H1 (cell line): ENCODE results near the gene DIPK1A. TPM values are rescaled to one million over a fixed set of nuclear protein-coding genes. Genes with fewer than 3 reads are reported as not detected.

Experiments
- CTCF ChIA-PET: fragments of 300-600 bp; sonication (Branson Sonifier 250); formaldehyde crosslinking; loops from one replicate; lab custom pipeline; 2021; ENCODE audit not compliant: partially characterized antibody; lab: Charles Lee
- POLR2A ChIA-PET: fragments of 300-600 bp; sonication (Branson Sonifier 250); formaldehyde crosslinking; loops from one replicate; lab custom pipeline; 2021; ENCODE audit warnings: inconsistent platforms; ENCODE audit not compliant: partially characterized antibody; lab: Charles Lee
- DNase-seq, 2 experiments: peaks; one replicate each; pipeline versions ENCODE4 v3.0.0 to v3.0.0-alpha.2; 2010 to 2022; ENCODE audit warnings: low spot score in 2 of 2, low read depth in 1 of 2, mixed read lengths in 1 of 2
- FAIRE-seq: peaks from 2 replicates; lab custom pipeline; 2011; peaks lifted over from hg19 to GRCh38; lab: Jason Lieb, UNC
- H2AFZ ChIP-seq: 2 replicates; pipeline ENCODE4 v1.8.1; 2012; ENCODE audit warnings: low read length, inconsistent platforms
- H2AK5ac ChIP-seq: 2 replicates; pipeline ENCODE4 v1.6.1; 2013; ENCODE audit warnings: low read depth, low read length
- H2BK120ac ChIP-seq: replicated peaks from 2 replicates; pipeline ENCODE3; 2013; ENCODE audit warnings: low read depth, low read length, inconsistent platforms
- H2BK12ac ChIP-seq: 2 replicates; pipeline ENCODE4 v1.6.1; 2013; ENCODE audit warnings: low read depth, low read length
- H2BK15ac ChIP-seq: 2 replicates; pipeline ENCODE4 v1.6.1; 2013; ENCODE audit warnings: low read length
- H2BK20ac ChIP-seq: 2 replicates; pipeline ENCODE4 v1.6.1; 2013; ENCODE audit warnings: low read length
- H2BK5ac ChIP-seq: 2 replicates; pipeline ENCODE4 v1.6.1; 2013; ENCODE audit warnings: low read depth, low read length
- H3K14ac ChIP-seq: 2 replicates; pipeline ENCODE4 v1.6.1; 2013; ENCODE audit warnings: inconsistent platforms; ENCODE audit not compliant: insufficient read length
- H3K18ac ChIP-seq: 2 replicates; pipeline ENCODE4 v1.6.1; 2013; ENCODE audit warnings: low read length; ENCODE audit errors: extremely low read depth
- H3K23ac ChIP-seq: 2 replicates; pipeline ENCODE4 v1.6.1; 2013; ENCODE audit warnings: inconsistent platforms; ENCODE audit not compliant: insufficient read length
- H3K23me2 ChIP-seq: 2 replicates; pipeline ENCODE4 v1.6.1; 2013; ENCODE audit warnings: low read depth, low read length
- H3K27ac ChIP-seq: 2 replicates; pipeline ENCODE4 v1.6.1; 2011; ENCODE audit warnings: low read depth, low read length, inconsistent platforms
- H3K27me3 ChIP-seq, 4 experiments: replicated peaks in 1 of 4; 1 replicate in 1 of 4; 2 replicates in 3 of 4; pipeline versions ENCODE4 v1.6.1 to v1.8.1; 2011 to 2013; ENCODE audit warnings: low read length in 3 of 4, mild to moderate bottlenecking in 3 of 4, inconsistent platforms in 2 of 4, mixed read lengths in 2 of 4, moderate library complexity in 1 of 4; ENCODE audit not compliant: control insufficient read depth in 3 of 4, insufficient read depth in 3 of 4; ENCODE audit errors: extremely low read depth in 1 of 4
- H3K36me3 ChIP-seq, 4 experiments: 2 replicates each; pipeline versions ENCODE4 v1.6.1 to v1.8.1; 2011 to 2013; ENCODE audit warnings: mild to moderate bottlenecking in 4 of 4, low read length in 3 of 4, moderate library complexity in 2 of 4, control low read depth in 1 of 4, inconsistent platforms in 1 of 4; ENCODE audit not compliant: insufficient read depth in 4 of 4, control insufficient read depth in 2 of 4
- H3K4ac ChIP-seq: replicated peaks from 2 replicates; pipeline ENCODE3; 2013; ENCODE audit warnings: low read length, low read depth, mixed read lengths, inconsistent platforms; ENCODE audit not compliant: insufficient read length
- H3K4me1 ChIP-seq, 4 experiments: replicated peaks in 1 of 4; 1 replicate in 1 of 4; 2 replicates in 3 of 4; pipeline versions ENCODE4 v1.6.1 to v1.8.1; 2011 to 2013; ENCODE audit warnings: low read length in 3 of 4, inconsistent platforms in 2 of 4, mixed read lengths in 1 of 4; ENCODE audit not compliant: insufficient read depth in 4 of 4, control insufficient read depth in 3 of 4
- H3K4me2 ChIP-seq, 2 experiments: 2 replicates each; pipeline versions ENCODE4 v1.6.1 to v1.8.1; 2011 to 2013; ENCODE audit warnings: low read depth in 2 of 2, low read length in 2 of 2, control low read depth in 1 of 2, inconsistent platforms in 1 of 2, mild to moderate bottlenecking in 1 of 2; ENCODE audit not compliant: insufficient read depth in 1 of 2
- H3K4me3 ChIP-seq, 4 experiments: fragments of 200-600, 300-600 bp in 1 of 4; sonication (generic), shearing (Covaris generic), sonication (Bioruptor Twin) in 1 of 4; 2 replicates each; pipeline versions ENCODE4 v1.5.1 to v1.8.1; 2011 to 2016; ENCODE audit warnings: low read length in 4 of 4, low read depth in 3 of 4, control low read depth in 2 of 4, inconsistent platforms in 2 of 4, mild to moderate bottlenecking in 2 of 4, mixed read lengths in 1 of 4, moderate library complexity in 1 of 4; ENCODE audit not compliant: insufficient read depth in 2 of 4; ENCODE audit errors: extremely low read depth in 1 of 4
- H3K56ac ChIP-seq: replicated peaks from 2 replicates; pipeline ENCODE3; 2013; ENCODE audit warnings: low read depth, mild to moderate bottlenecking, mixed read lengths, low read length, inconsistent platforms; ENCODE audit not compliant: insufficient read length
- H3K79me1 ChIP-seq: 2 replicates; pipeline ENCODE4 v1.6.1; 2013; ENCODE audit warnings: low read depth, low read length, control low read depth
- H3K79me2 ChIP-seq, 2 experiments: 2 replicates each; pipeline versions ENCODE4 v1.6.1 to v1.8.1; 2012 to 2013; ENCODE audit warnings: low read length in 2 of 2, mild to moderate bottlenecking in 2 of 2, inconsistent platforms in 1 of 2; ENCODE audit not compliant: insufficient read depth in 2 of 2, control insufficient read depth in 1 of 2
- H3K9ac ChIP-seq, 4 experiments: replicated peaks in 1 of 4; 1 replicate in 1 of 4; 2 replicates in 3 of 4; pipeline versions ENCODE4 v1.6.1 to v1.8.1; 2011 to 2013; ENCODE audit warnings: low read depth in 3 of 4, low read length in 3 of 4, control low read depth in 2 of 4, mild to moderate bottlenecking in 2 of 4, moderate library complexity in 2 of 4, inconsistent platforms in 1 of 4; ENCODE audit errors: extremely low read depth in 1 of 4
- H3K9me3 ChIP-seq, 2 experiments: 2 replicates each; pipeline versions ENCODE4 v1.6.1 to v1.8.1; 2012 to 2013; ENCODE audit warnings: mild to moderate bottlenecking in 2 of 2, moderate library complexity in 2 of 2, control low read depth in 1 of 2, inconsistent platforms in 1 of 2, low read depth in 1 of 2, low read length in 1 of 2, mixed read lengths in 1 of 2; ENCODE audit not compliant: insufficient read depth in 2 of 2
- H4K20me1 ChIP-seq, 2 experiments: replicated peaks in 1 of 2; 2 replicates each; pipeline versions ENCODE3 to v1.8.1; 2011 to 2013; ENCODE audit warnings: inconsistent platforms in 2 of 2, low read length in 2 of 2, mild to moderate bottlenecking in 1 of 2; ENCODE audit not compliant: insufficient read depth in 2 of 2, control insufficient read depth in 1 of 2
- H4K5ac ChIP-seq: 2 replicates; pipeline ENCODE4 v1.6.1; 2013; ENCODE audit warnings: low read length, low read depth, mixed read lengths, inconsistent platforms; ENCODE audit not compliant: insufficient read length
- H4K8ac ChIP-seq: 2 replicates; pipeline ENCODE4 v1.8.0; 2013; ENCODE audit warnings: mild to moderate bottlenecking, moderate library complexity, low read length, inconsistent platforms; ENCODE audit not compliant: insufficient read depth; ENCODE audit errors: extremely low read depth
- H4K91ac ChIP-seq: replicated peaks from 2 replicates; pipeline ENCODE3; 2013; ENCODE audit warnings: low read length, mixed read lengths, inconsistent platforms; ENCODE audit not compliant: insufficient read length
- CEBPB ChIP-seq: IDR thresholded peaks from 2 replicates; pipeline ENCODE4 v1.6.1; 2012; ENCODE audit warnings: low read depth, low read length
- CHD1 ChIP-seq: IDR thresholded peaks from 2 replicates; pipeline ENCODE4 v1.6.1; 2012; ENCODE audit warnings: low read depth, low read length, improper control_type of control experiment
- EGR1 ChIP-seq: IDR thresholded peaks from 2 replicates; pipeline ENCODE4 v1.6.1; 2011; ENCODE audit warnings: low read depth, low read length, borderline replicate concordance
- EP300 ChIP-seq, 2 experiments: IDR thresholded peaks; 1 replicate in 1 of 2; 2 replicates in 1 of 2; pipeline ENCODE4 v1.6.1; 2011 to 2012; ENCODE audit warnings: low read depth in 2 of 2, low read length in 2 of 2, mild to moderate bottlenecking in 2 of 2, borderline replicate concordance in 1 of 2, inconsistent platforms in 1 of 2, moderate library complexity in 1 of 2
- GTF2F1 ChIP-seq: IDR thresholded peaks from 2 replicates; pipeline ENCODE4 v1.6.1; 2012; ENCODE audit warnings: low read depth, low read length, improper control_type of control experiment, borderline replicate concordance
- HDAC2 ChIP-seq, 2 experiments: fragments of 300-600 bp in 1 of 2; sonication (generic) in 1 of 2; IDR thresholded peaks; 2 replicates each; pipeline ENCODE4 v1.6.1; 2011 to 2012; ENCODE audit warnings: low read depth in 2 of 2, low read length in 2 of 2, mild to moderate bottlenecking in 2 of 2, moderate library complexity in 2 of 2, borderline replicate concordance in 1 of 2, inconsistent platforms in 1 of 2
- JUND ChIP-seq: IDR thresholded peaks from 2 replicates; pipeline ENCODE4 v1.6.1; 2011; ENCODE audit warnings: mild to moderate bottlenecking, improper control_type of control experiment, low read length
- KDM5A ChIP-seq: fragments of 200-600 bp; IDR thresholded peaks from 2 replicates; pipeline ENCODE4 v1.7.1; 2012; ENCODE audit warnings: mild to moderate bottlenecking, low read length, inconsistent platforms, mixed read lengths
- SAP30 ChIP-seq: fragments of 300-600 bp; sonication (generic); IDR thresholded peaks from 2 replicates; pipeline ENCODE4 v1.7.1; 2012; ENCODE audit warnings: low read length, moderate library complexity, mild to moderate bottlenecking, inconsistent platforms; ENCODE audit not compliant: insufficient read depth, insufficient replicate concordance
- WGBS, 2 experiments: shearing (Covaris generic) in 1 of 2; methylation state at CpG; one replicate each; pipeline versions ENCODE4 v1.1.6 to v1.1.7; 2013 to 2015; ENCODE audit warnings: low lambda C conversion rate in 2 of 2, mixed read lengths in 2 of 2, inconsistent platforms in 1 of 2, low coverage in 1 of 2, missing lambda C conversion rate in 1 of 2; ENCODE audit not compliant: insufficient replicate concordance in 2 of 2, insufficient coverage in 1 of 2, insufficient read length in 1 of 2; ENCODE audit errors: extremely low coverage in 1 of 2, missing lambda C conversion rate in 1 of 2; 5-methylcytosine and 5-hydroxymethylcytosine counted together
- polyA plus RNA-seq, 7 experiments: library from polyadenylated mRNA; depleted of rRNA in 3 of 7; stranded (reverse) in 5 of 7; unstranded in 2 of 7; fragments of >200 nt in 5 of 7; fragments of 200-250 nt in 2 of 7; gene quantifications; 1 replicate in 5 of 7; 2 replicates in 1 of 7; 4 replicates in 1 of 7; pipeline versions ENCODE4 v1.2.1 to v1.2.3, GENCODE V29; 2011 to 2013; ENCODE audit warnings: missing spikeins in 2 of 7, mixed read lengths in 2 of 7
- total RNA-seq: library from RNA; stranded (reverse); fragmentation: NEBNext Ultra II Directional; extraction: Animal tissue kit (Norgen Biotek cat#: 25700); gene quantifications from 2 replicates; pipeline ENCODE4 v1.2.1, GENCODE V29; 2021

The DIPK1A gene
- total and polyA plus RNA-seq, 2 of the 8 experiments (the other 6 are each of a cell fraction or from before 2014, with no cell fraction given): 2.5 to 5.0 TPM

GRCh38 chr1:92826792-92827191, 134.5 kb downstream of the DIPK1A start:
- Histone ChIP-seq H3K9ac (no peak overlapping the region), H3K14ac (no peak overlapping the region), H3K23ac (no peak overlapping the region), H2AK5ac (no peak overlapping the region), H3K79me1 (no peaks in the 10 kb centered on the region), H2AFZ (no peak overlapping the region), H2BK5ac (no peak overlapping the region), H4K8ac (no peak overlapping the region), H4K91ac (no peak overlapping the region), H3K79me2 (no peaks in the 10 kb centered on the region), H3K9me3 (no peaks in the 10 kb centered on the region), H3K56ac (no peak overlapping the region), H3K4me1 (peaks cover 0 to 3% (median 0%) of the 10 kb centered on the region in 4 experiments; a peak in 1 of 7 replicates), H3K23me2 (no peaks in the 10 kb centered on the region), H3K36me3 (no peaks in the 10 kb centered on the region), H4K20me1 (no peaks in the 10 kb centered on the region), H2BK120ac (no peak overlapping the region), H3K4ac (no peak overlapping the region), H2BK12ac (no peak overlapping the region), H3K4me3 (no peak overlapping the region), H3K27ac (no peak overlapping the region), H2BK20ac (no peak overlapping the region), H3K18ac (no peak overlapping the region), H2BK15ac (no peak overlapping the region), H4K5ac (no peak overlapping the region), H3K4me2 (no peak overlapping the region), H3K27me3 (no peaks in the 10 kb centered on the region)
- DNase-seq: no peak
- TF ChIP-seq CHD1 (no peak), KDM5A (no peak), GTF2F1 (no peak), JUND (no peak), HDAC2 (IDR thresholded peaks at IDR 0.05; ENCODE audit: borderline replicate concordance in 1 of 2, low read depth in 2 of 2, low read length in 2 of 2) (no peak), EP300 (IDR thresholded peaks at IDR 0.05; ENCODE audit: borderline replicate concordance in 1 of 2, low read depth in 2 of 2, low read length in 2 of 2) (no peak), EGR1 (no peak), CEBPB (no peak), SAP30 (no peak)
- ChIA-PET CTCF (interaction anchor here (2.5 kb wide), 1 partner anchor 9 kb away, joined by 20 read pairs; no protein-coding TSS in a partner anchor), POLR2A (interaction anchor here (0.7 kb wide), 1 partner anchor 72 kb away, joined by 3 read pairs; no protein-coding TSS in a partner anchor)
- 62% methylated on average over 3 of the region's 6 CpGs; no CpG with 5 or more reads in 1 of the 2 experiments for WGBS, 2 experiments
- no peak for FAIRE-seq
